ENCODE data around the gene TEP1. TPM values are rescaled to one million over a fixed set of nuclear protein-coding genes. Genes with fewer than 3 reads are reported as not detected.

The TEP1 gene
- total and polyA plus RNA-seq, 2 experiments from 2014 or later, result 3.0 to 8.5 TPM

GRCh38 chr14:20382526-20382925 is 30.8 kb downstream of the TEP1 start:
- no peak overlapping the region for H3K4me3 ChIP-seq
- Mint-ChIP-seq H3K36me3 (ENCODE audit: low read depth) (peaks cover 47% of the 10 kb centered on the region), H3K4me1 (no peaks in the 10 kb centered on the region), H3K4me3 (no peak overlapping the region), H3K27ac (no peak overlapping the region; the same call in 1 of the 2 replicates), H3K9me3 (no peaks in the 10 kb centered on the region; the same call in 2 of the 3 replicates), H3K27me3 (ENCODE audit: insufficient read depth, low read depth, poor library complexity) (peaks cover 9% of the 10 kb centered on the region)
- no peak for TF ChIP-seq CTCF (conservative IDR thresholded peaks at IDR 0.05; ENCODE audit: low read depth in 2 of 2)
- H3K27ac ChIP-seq (ENCODE audit: low read depth), result no peak overlapping the region
- no peaks in the 10 kb centered on the region for H4K20me1 ChIP-seq (replicated peaks; ENCODE audit: insufficient read depth)
- H3K27me3 ChIP-seq (ENCODE audit: insufficient read depth), result no peaks in the 10 kb centered on the region
- ATAC-seq (no peak), DNase-seq (ENCODE audit: low spot score) (no peak)
- H3K9me2 ChIP-seq (ENCODE audit: insufficient read depth), result no peaks in the 10 kb centered on the region
- H3K79me2 ChIP-seq (replicated peaks; ENCODE audit: insufficient read depth), result no peaks in the 10 kb centered on the region
- H2AFZ ChIP-seq, result no peak overlapping the region
- peaks cover 4% of the 10 kb centered on the region; the same call in 1 of the 2 replicates for H3K36me3 ChIP-seq (ENCODE audit: insufficient read depth)
- H3K4me1 ChIP-seq (ENCODE audit: insufficient read depth), result no peaks in the 10 kb centered on the region
- no peaks in the 10 kb centered on the region for H3F3A ChIP-seq (replicated peaks; ENCODE audit: low read depth)
- H3K4me2 ChIP-seq, result no peak overlapping the region

- no peaks in the 10 kb centered on the region; the same call in 2 of the 3 replicates for H3K9me3 Mint-ChIP-seq
- no peak for ATAC-seq
- peaks cover 4% of the 10 kb centered on the region; the same call in 1 of the 2 replicates for H3K36me3 ChIP-seq (ENCODE audit: insufficient read depth)
- TF ChIP-seq CTCF (conservative IDR thresholded peaks at IDR 0.05; ENCODE audit: low read depth in 2 of 2), result no peak
- TF ChIP-seq REST (IDR thresholded peaks at IDR 0.05; ENCODE audit: unreplicated experiment), result no peak
- no peak for TF ChIP-seq ZNF331 (CRISPR knock-in tag; IDR thresholded peaks at IDR 0.05; ENCODE audit: low read depth)
- TF ChIP-seq EZH2 (IDR thresholded peaks at IDR 0.05; ENCODE audit: low read depth, unreplicated experiment), result no peak
- no peak for TF ChIP-seq NANOG (IDR thresholded peaks at IDR 0.05; ENCODE audit: borderline replicate concordance)
- no peak for TF ChIP-seq CREB1 (CRISPR knock-in tag; IDR thresholded peaks at IDR 0.05; ENCODE audit: low read depth)
- no peak for TF ChIP-seq ZNF462 (CRISPR knock-in tag; IDR thresholded peaks at IDR 0.05)
These were observed 32.0 kb downstream of the TEP1 start for GRCh38 chr14:20381341-20381740.

More at GRCh38 chr14:20381341-20381740, 32.0 kb downstream of the TEP1 start:
- Histone ChIP-seq H3K79me2 (replicated peaks; ENCODE audit: insufficient read depth) (no peaks in the 10 kb centered on the region), H3K9me2 (ENCODE audit: insufficient read depth) (no peaks in the 10 kb centered on the region), H3K4me1 (ENCODE audit: insufficient read depth) (no peaks in the 10 kb centered on the region), H4K20me1 (replicated peaks; ENCODE audit: insufficient read depth) (no peaks in the 10 kb centered on the region), H3K4me3 (no peak overlapping the region), H3F3A (replicated peaks; ENCODE audit: low read depth) (no peaks in the 10 kb centered on the region), H3K27me3 (ENCODE audit: insufficient read depth) (no peaks in the 10 kb centered on the region), H3K27ac (ENCODE audit: low read depth) (no peak overlapping the region), H3K4me2 (no peak overlapping the region), H2AFZ (no peak overlapping the region)
- H3K27me3 Mint-ChIP-seq (ENCODE audit: insufficient read depth, low read depth, poor library complexity), result peaks cover 9% of the 10 kb centered on the region
- DNase-seq (ENCODE audit: low spot score), result no peak
- peaks cover 44% of the 10 kb centered on the region for H3K36me3 Mint-ChIP-seq (ENCODE audit: low read depth)
- H3K4me1 Mint-ChIP-seq, result no peaks in the 10 kb centered on the region
- H3K4me3 Mint-ChIP-seq, result no peak overlapping the region
- H3K27ac Mint-ChIP-seq, result no peak overlapping the region
